SK-N-SH (cell line): ENCODE measurements around the gene ARHGEF40.

ENCODE experiments used
- CTCF ChIP-seq: fragments of 200-600 bp; sonication (generic); IDR thresholded peaks from 2 replicates; pipeline ENCODE4 v1.6.1; 2017; ENCODE audit warnings: antibody characterized with exemption, mild to moderate bottlenecking, moderate library complexity
- GABPA ChIP-seq: IDR thresholded peaks from 2 replicates; pipeline ENCODE4 v1.4.0; 2012; ENCODE audit warnings: low read depth, mild to moderate bottlenecking
- MAX ChIP-seq: IDR thresholded peaks from 2 replicates; pipeline ENCODE4 v1.4.0; 2012; ENCODE audit warnings: low read depth
- RAD21 ChIP-seq: IDR thresholded peaks from 2 replicates; pipeline ENCODE4 v1.6.1; 2012; ENCODE audit warnings: mild to moderate bottlenecking, low read length
- SMC3 ChIP-seq: IDR thresholded peaks from 2 replicates; pipeline ENCODE4 v1.6.1; 2012; ENCODE audit warnings: low read depth, low read length, improper control_type of control experiment
- TCF12 ChIP-seq: IDR thresholded peaks from 2 replicates; pipeline ENCODE4 v1.4.0; 2012
- USF2 ChIP-seq: fragments of 150-350 bp; IDR thresholded peaks from 2 replicates; pipeline ENCODE4 v1.6.1; 2017; ENCODE audit warnings: antibody characterized with exemption, low read length, low read depth, borderline replicate concordance

GRCh38 chr14:21032326-21033132 lies 37.6 kb upstream of the ARHGEF40 start:
- no peak for TF ChIP-seq CTCF
- TF ChIP-seq GABPA: no peak
- no peak for TF ChIP-seq TCF12
- TF ChIP-seq USF2: no peak
- no peak for TF ChIP-seq SMC3
- no peak for TF ChIP-seq MAX
- TF ChIP-seq RAD21: no peak
